H1 (cell line): Measurements from ENCODE around the gene KIF3B. TPM values are rescaled to one million over a fixed set of nuclear protein-coding genes. Genes with fewer than 3 reads are reported as not detected.
A peak's percentile ranks its signal among the peaks of the same experiment; 100 is the strongest.
"Not testable (repeated sequence)": the region's sequence is repeated elsewhere in the genome, so short reads cannot be mapped to it uniquely, and the experiment has no call there.

Source experiments
- CTCF ChIA-PET: fragments of 300-600 bp; sonication (Branson Sonifier 250); formaldehyde crosslinking; loops from one replicate; lab custom pipeline; 2021; ENCODE audit not compliant: partially characterized antibody; lab: Charles Lee
- POLR2A ChIA-PET: fragments of 300-600 bp; sonication (Branson Sonifier 250); formaldehyde crosslinking; loops from one replicate; lab custom pipeline; 2021; ENCODE audit warnings: inconsistent platforms; ENCODE audit not compliant: partially characterized antibody; lab: Charles Lee
- DNase-seq, 2 experiments: peaks; one replicate each; pipeline versions ENCODE4 v3.0.0 to v3.0.0-alpha.2; 2010 to 2022; ENCODE audit warnings: low spot score in 2 of 2, low read depth in 1 of 2, mixed read lengths in 1 of 2
- FAIRE-seq: peaks from 2 replicates; lab custom pipeline; 2011; peaks lifted over from hg19 to GRCh38; lab: Jason Lieb, UNC
- H2AFZ ChIP-seq: 2 replicates; pipeline ENCODE4 v1.8.1; 2012; ENCODE audit warnings: low read length, inconsistent platforms
- H2AK5ac ChIP-seq: 2 replicates; pipeline ENCODE4 v1.6.1; 2013; ENCODE audit warnings: low read depth, low read length
- H2BK120ac ChIP-seq: replicated peaks from 2 replicates; pipeline ENCODE3; 2013; ENCODE audit warnings: low read depth, low read length, inconsistent platforms
- H2BK12ac ChIP-seq: 2 replicates; pipeline ENCODE4 v1.6.1; 2013; ENCODE audit warnings: low read depth, low read length
- H2BK15ac ChIP-seq: 2 replicates; pipeline ENCODE4 v1.6.1; 2013; ENCODE audit warnings: low read length
- H2BK20ac ChIP-seq: 2 replicates; pipeline ENCODE4 v1.6.1; 2013; ENCODE audit warnings: low read length
- H2BK5ac ChIP-seq: 2 replicates; pipeline ENCODE4 v1.6.1; 2013; ENCODE audit warnings: low read depth, low read length
- H3K14ac ChIP-seq: 2 replicates; pipeline ENCODE4 v1.6.1; 2013; ENCODE audit warnings: inconsistent platforms; ENCODE audit not compliant: insufficient read length
- H3K18ac ChIP-seq: 2 replicates; pipeline ENCODE4 v1.6.1; 2013; ENCODE audit warnings: low read length; ENCODE audit errors: extremely low read depth
- H3K23ac ChIP-seq: 2 replicates; pipeline ENCODE4 v1.6.1; 2013; ENCODE audit warnings: inconsistent platforms; ENCODE audit not compliant: insufficient read length
- H3K23me2 ChIP-seq: 2 replicates; pipeline ENCODE4 v1.6.1; 2013; ENCODE audit warnings: low read depth, low read length
- H3K27ac ChIP-seq: 2 replicates; pipeline ENCODE4 v1.6.1; 2011; ENCODE audit warnings: low read depth, low read length, inconsistent platforms
- H3K27me3 ChIP-seq, 4 experiments: replicated peaks in 1 of 4; 1 replicate in 1 of 4; 2 replicates in 3 of 4; pipeline versions ENCODE4 v1.6.1 to v1.8.1; 2011 to 2013; ENCODE audit warnings: low read length in 3 of 4, mild to moderate bottlenecking in 3 of 4, inconsistent platforms in 2 of 4, mixed read lengths in 2 of 4, moderate library complexity in 1 of 4; ENCODE audit not compliant: control insufficient read depth in 3 of 4, insufficient read depth in 3 of 4; ENCODE audit errors: extremely low read depth in 1 of 4
- H3K36me3 ChIP-seq, 4 experiments: 2 replicates each; pipeline versions ENCODE4 v1.6.1 to v1.8.1; 2011 to 2013; ENCODE audit warnings: mild to moderate bottlenecking in 4 of 4, low read length in 3 of 4, moderate library complexity in 2 of 4, control low read depth in 1 of 4, inconsistent platforms in 1 of 4; ENCODE audit not compliant: insufficient read depth in 4 of 4, control insufficient read depth in 2 of 4
- H3K4ac ChIP-seq: replicated peaks from 2 replicates; pipeline ENCODE3; 2013; ENCODE audit warnings: low read length, low read depth, mixed read lengths, inconsistent platforms; ENCODE audit not compliant: insufficient read length
- H3K4me1 ChIP-seq, 4 experiments: replicated peaks in 1 of 4; 1 replicate in 1 of 4; 2 replicates in 3 of 4; pipeline versions ENCODE4 v1.6.1 to v1.8.1; 2011 to 2013; ENCODE audit warnings: low read length in 3 of 4, inconsistent platforms in 2 of 4, mixed read lengths in 1 of 4; ENCODE audit not compliant: insufficient read depth in 4 of 4, control insufficient read depth in 3 of 4
- H3K4me2 ChIP-seq, 2 experiments: 2 replicates each; pipeline versions ENCODE4 v1.6.1 to v1.8.1; 2011 to 2013; ENCODE audit warnings: low read depth in 2 of 2, low read length in 2 of 2, control low read depth in 1 of 2, inconsistent platforms in 1 of 2, mild to moderate bottlenecking in 1 of 2; ENCODE audit not compliant: insufficient read depth in 1 of 2
- H3K4me3 ChIP-seq, 4 experiments: fragments of 200-600, 300-600 bp in 1 of 4; sonication (generic), shearing (Covaris generic), sonication (Bioruptor Twin) in 1 of 4; 2 replicates each; pipeline versions ENCODE4 v1.5.1 to v1.8.1; 2011 to 2016; ENCODE audit warnings: low read length in 4 of 4, low read depth in 3 of 4, control low read depth in 2 of 4, inconsistent platforms in 2 of 4, mild to moderate bottlenecking in 2 of 4, mixed read lengths in 1 of 4, moderate library complexity in 1 of 4; ENCODE audit not compliant: insufficient read depth in 2 of 4; ENCODE audit errors: extremely low read depth in 1 of 4
- H3K56ac ChIP-seq: replicated peaks from 2 replicates; pipeline ENCODE3; 2013; ENCODE audit warnings: low read depth, mild to moderate bottlenecking, mixed read lengths, low read length, inconsistent platforms; ENCODE audit not compliant: insufficient read length
- H3K79me1 ChIP-seq: 2 replicates; pipeline ENCODE4 v1.6.1; 2013; ENCODE audit warnings: low read depth, low read length, control low read depth
- H3K79me2 ChIP-seq, 2 experiments: 2 replicates each; pipeline versions ENCODE4 v1.6.1 to v1.8.1; 2012 to 2013; ENCODE audit warnings: low read length in 2 of 2, mild to moderate bottlenecking in 2 of 2, inconsistent platforms in 1 of 2; ENCODE audit not compliant: insufficient read depth in 2 of 2, control insufficient read depth in 1 of 2
- H3K9ac ChIP-seq, 4 experiments: replicated peaks in 1 of 4; 1 replicate in 1 of 4; 2 replicates in 3 of 4; pipeline versions ENCODE4 v1.6.1 to v1.8.1; 2011 to 2013; ENCODE audit warnings: low read depth in 3 of 4, low read length in 3 of 4, control low read depth in 2 of 4, mild to moderate bottlenecking in 2 of 4, moderate library complexity in 2 of 4, inconsistent platforms in 1 of 4; ENCODE audit errors: extremely low read depth in 1 of 4
- H3K9me3 ChIP-seq, 2 experiments: 2 replicates each; pipeline versions ENCODE4 v1.6.1 to v1.8.1; 2012 to 2013; ENCODE audit warnings: mild to moderate bottlenecking in 2 of 2, moderate library complexity in 2 of 2, control low read depth in 1 of 2, inconsistent platforms in 1 of 2, low read depth in 1 of 2, low read length in 1 of 2, mixed read lengths in 1 of 2; ENCODE audit not compliant: insufficient read depth in 2 of 2
- H4K20me1 ChIP-seq, 2 experiments: replicated peaks in 1 of 2; 2 replicates each; pipeline versions ENCODE3 to v1.8.1; 2011 to 2013; ENCODE audit warnings: inconsistent platforms in 2 of 2, low read length in 2 of 2, mild to moderate bottlenecking in 1 of 2; ENCODE audit not compliant: insufficient read depth in 2 of 2, control insufficient read depth in 1 of 2
- H4K5ac ChIP-seq: 2 replicates; pipeline ENCODE4 v1.6.1; 2013; ENCODE audit warnings: low read length, low read depth, mixed read lengths, inconsistent platforms; ENCODE audit not compliant: insufficient read length
- H4K8ac ChIP-seq: 2 replicates; pipeline ENCODE4 v1.8.0; 2013; ENCODE audit warnings: mild to moderate bottlenecking, moderate library complexity, low read length, inconsistent platforms; ENCODE audit not compliant: insufficient read depth; ENCODE audit errors: extremely low read depth
- H4K91ac ChIP-seq: replicated peaks from 2 replicates; pipeline ENCODE3; 2013; ENCODE audit warnings: low read length, mixed read lengths, inconsistent platforms; ENCODE audit not compliant: insufficient read length
- WGBS, 2 experiments: shearing (Covaris generic) in 1 of 2; methylation state at CpG; one replicate each; pipeline versions ENCODE4 v1.1.6 to v1.1.7; 2013 to 2015; ENCODE audit warnings: low lambda C conversion rate in 2 of 2, mixed read lengths in 2 of 2, inconsistent platforms in 1 of 2, low coverage in 1 of 2, missing lambda C conversion rate in 1 of 2; ENCODE audit not compliant: insufficient replicate concordance in 2 of 2, insufficient coverage in 1 of 2, insufficient read length in 1 of 2; ENCODE audit errors: extremely low coverage in 1 of 2, missing lambda C conversion rate in 1 of 2; 5-methylcytosine and 5-hydroxymethylcytosine counted together
- microRNA counts: library from miRNA; unstranded; fragments of <30 nt; microRNA quantifications from one replicate; lab custom pipeline; 2015
- polyA plus RNA-seq, 7 experiments: library from polyadenylated mRNA; depleted of rRNA in 3 of 7; stranded (reverse) in 5 of 7; unstranded in 2 of 7; fragments of >200 nt in 5 of 7; fragments of 200-250 nt in 2 of 7; gene quantifications; 1 replicate in 5 of 7; 2 replicates in 1 of 7; 4 replicates in 1 of 7; pipeline versions ENCODE4 v1.2.1 to v1.2.3, GENCODE V29; 2011 to 2013; ENCODE audit warnings: missing spikeins in 2 of 7, mixed read lengths in 2 of 7
- total RNA-seq: library from RNA; stranded (reverse); fragmentation: NEBNext Ultra II Directional; extraction: Animal tissue kit (Norgen Biotek cat#: 25700); gene quantifications from 2 replicates; pipeline ENCODE4 v1.2.1, GENCODE V29; 2021

KIF3B gene
- total and polyA plus RNA-seq, 2 of the 8 experiments (the other 6 are each of a cell fraction or from before 2014, with no cell fraction given), result 10.1 to 22.4 TPM

- H3K18ac ChIP-seq, H2BK15ac ChIP-seq, H3K4ac ChIP-seq, H3K23me2 ChIP-seq, H3K9ac ChIP-seq, H3K27ac ChIP-seq, H3K14ac ChIP-seq, H3K9me3 ChIP-seq, H2BK20ac ChIP-seq, POLR2A ChIA-PET, H3K4me1 ChIP-seq, H3K23ac ChIP-seq, H4K8ac ChIP-seq, H2BK120ac ChIP-seq, H3K27me3 ChIP-seq, H2BK12ac ChIP-seq, H4K91ac ChIP-seq, H3K79me2 ChIP-seq, H3K79me1 ChIP-seq, H2AFZ ChIP-seq, DNase-seq, H4K5ac ChIP-seq, FAIRE-seq, H3K56ac ChIP-seq, H3K4me3 ChIP-seq, H3K36me3 ChIP-seq, H3K4me2 ChIP-seq, H2BK5ac ChIP-seq, H2AK5ac ChIP-seq, H4K20me1 ChIP-seq: not testable (repeated sequence)
- CTCF ChIA-PET, result interaction anchor here (0.6 kb wide), 1 partner anchor 1618 kb away, joined by 3 read pairs; no protein-coding TSS in a partner anchor
- WGBS, 2 experiments, result 88% methylated on average over 7 of the region's 9 CpGs; no CpG with 5 or more reads in 1 of the 2 experiments
Observed at GRCh38 chr20:32383441-32383840, 106.0 kb downstream of the KIF3B start.

MicroRNAs within 50 kb of the gene (microRNA counts, 767-probe panel; counts per million panel counts)
- 879 counts per million, percentile 95 among the panel's probes with 10 or more counts for microRNA hsa-miR-1825 (lab: Ali Mortazavi, UCI)

Other genes starting within 250 kb of the KIF3B start
- 0.37 and 0.82 TPM in 2 replicates for gene HCK, start 225.4 kb upstream of the KIF3B start, total RNA-seq
- 4.3 and 4.4 TPM in 2 replicates for gene HCK, start 225.4 kb upstream of the KIF3B start, polyA plus RNA-seq (2011; rRNA removed)
- gene TM9SF4, start 167.9 kb upstream of the KIF3B start, total RNA-seq, result 38.4 and 40.5 TPM in 2 replicates
- 68.7 and 72.0 TPM in 2 replicates for gene TM9SF4, start 167.9 kb upstream of the KIF3B start, polyA plus RNA-seq (2011; rRNA removed)
- 25.4 and 26.1 TPM in 2 replicates for gene PLAGL2, start 69.9 kb upstream of the KIF3B start, total RNA-seq
- gene PLAGL2, start 69.9 kb upstream of the KIF3B start, polyA plus RNA-seq (2011; rRNA removed), result 20.6 and 26.7 TPM in 2 replicates
- 24.4 and 24.5 TPM in 2 replicates for gene POFUT1, start 69.8 kb upstream of the KIF3B start, total RNA-seq
- gene POFUT1, start 69.8 kb upstream of the KIF3B start, polyA plus RNA-seq (2011; rRNA removed), result 19.4 and 23.5 TPM in 2 replicates
- 25.6 and 26.5 TPM in 2 replicates for gene ASXL1, start 80.7 kb downstream of the KIF3B start, total RNA-seq
- gene ASXL1, start 80.7 kb downstream of the KIF3B start, polyA plus RNA-seq (2011; rRNA removed), result 9.9 and 10.6 TPM in 2 replicates